GM12875 (cell line): Measurements from ENCODE around the gene CCNY.
"Not testable (repeated sequence)": the region's sequence is repeated elsewhere in the genome, so short reads cannot be mapped to it uniquely, and the experiment has no call there.

Experiments used
- H3K4me3 ChIP-seq: one replicate; pipeline ENCODE4 v1.5.1; 2011; ENCODE audit warnings: low read depth, low read length, control low read depth
- TF ChIP-seq, protein P1 (sequence below): IDR thresholded peaks from 2 replicates; pipeline ENCODE4 v1.5.1; 2011; ENCODE audit warnings: low read depth, mild to moderate bottlenecking, control low read depth, inconsistent platforms, low read length, moderate library complexity, borderline replicate concordance; ENCODE audit not compliant: insufficient read depth

CCNY gene

DNA sequence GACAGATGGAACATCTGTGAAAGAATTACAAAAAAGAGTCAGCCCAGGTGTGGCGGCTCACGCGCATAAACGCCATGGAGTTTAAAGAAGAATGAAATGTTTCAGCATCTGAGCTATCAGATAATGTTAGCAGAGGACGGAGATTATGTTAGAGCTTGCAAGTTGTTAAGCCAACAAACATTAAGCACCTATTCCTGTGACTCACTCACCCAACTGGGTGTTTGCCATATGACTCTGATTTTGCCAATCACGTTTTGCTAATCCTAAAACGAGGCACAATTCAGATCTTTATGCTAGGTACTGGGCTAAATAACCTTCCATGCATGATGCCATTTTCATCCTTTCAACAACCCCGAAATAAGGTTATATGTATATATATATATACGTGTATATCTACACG is 29.0 kb upstream of the CCNY start:
- no peak overlapping the region for H3K4me3 ChIP-seq
- TF ChIP-seq, protein P1, sequence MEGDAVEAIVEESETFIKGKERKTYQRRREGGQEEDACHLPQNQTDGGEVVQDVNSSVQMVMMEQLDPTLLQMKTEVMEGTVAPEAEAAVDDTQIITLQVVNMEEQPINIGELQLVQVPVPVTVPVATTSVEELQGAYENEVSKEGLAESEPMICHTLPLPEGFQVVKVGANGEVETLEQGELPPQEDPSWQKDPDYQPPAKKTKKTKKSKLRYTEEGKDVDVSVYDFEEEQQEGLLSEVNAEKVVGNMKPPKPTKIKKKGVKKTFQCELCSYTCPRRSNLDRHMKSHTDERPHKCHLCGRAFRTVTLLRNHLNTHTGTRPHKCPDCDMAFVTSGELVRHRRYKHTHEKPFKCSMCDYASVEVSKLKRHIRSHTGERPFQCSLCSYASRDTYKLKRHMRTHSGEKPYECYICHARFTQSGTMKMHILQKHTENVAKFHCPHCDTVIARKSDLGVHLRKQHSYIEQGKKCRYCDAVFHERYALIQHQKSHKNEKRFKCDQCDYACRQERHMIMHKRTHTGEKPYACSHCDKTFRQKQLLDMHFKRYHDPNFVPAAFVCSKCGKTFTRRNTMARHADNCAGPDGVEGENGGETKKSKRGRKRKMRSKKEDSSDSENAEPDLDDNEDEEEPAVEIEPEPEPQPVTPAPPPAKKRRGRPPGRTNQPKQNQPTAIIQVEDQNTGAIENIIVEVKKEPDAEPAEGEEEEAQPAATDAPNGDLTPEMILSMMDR: no peak

DNA sequence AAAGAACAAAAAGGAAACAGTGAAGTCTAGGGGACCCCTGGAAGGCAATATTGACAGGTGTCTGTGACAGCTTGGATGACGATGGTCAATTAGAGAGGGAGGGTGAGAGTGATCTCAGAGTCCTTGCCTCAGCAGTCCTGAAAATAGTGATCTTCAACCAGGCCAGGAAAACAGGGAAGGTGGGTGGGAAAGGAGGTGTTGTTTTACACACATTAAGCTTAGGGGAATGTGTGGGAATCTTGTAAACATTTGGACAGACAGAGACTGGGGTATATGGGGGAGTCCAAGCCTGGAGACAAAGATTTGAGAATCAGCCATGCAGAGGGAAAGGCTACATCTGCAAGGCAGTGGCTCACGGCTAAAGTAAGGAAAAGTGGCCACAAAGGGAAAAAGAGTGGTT is 27.5 kb upstream of the CCNY start:
- TF ChIP-seq, protein P1: no peak
- no peak overlapping the region for H3K4me3 ChIP-seq

DNA sequence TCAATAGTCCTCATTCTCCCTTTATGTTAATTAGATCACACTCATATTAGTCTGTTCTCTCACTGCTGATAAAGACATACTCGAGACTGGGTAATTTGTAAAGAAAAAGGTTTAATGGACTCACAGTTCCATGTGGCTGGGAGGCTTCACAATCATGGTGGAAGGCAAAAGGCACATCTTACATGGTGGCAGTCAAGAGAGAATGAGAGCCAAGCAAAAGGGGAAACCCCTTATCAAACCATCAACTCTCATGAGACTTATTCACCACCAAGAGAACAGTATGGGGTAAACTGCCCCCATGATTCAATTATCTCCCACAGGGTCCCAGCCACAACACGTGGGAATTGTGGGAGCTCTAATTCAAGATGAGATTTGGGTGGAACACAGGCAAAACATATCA is 22.2 kb upstream of the CCNY start:
- H3K4me3 ChIP-seq: not testable (repeated sequence)

DNA sequence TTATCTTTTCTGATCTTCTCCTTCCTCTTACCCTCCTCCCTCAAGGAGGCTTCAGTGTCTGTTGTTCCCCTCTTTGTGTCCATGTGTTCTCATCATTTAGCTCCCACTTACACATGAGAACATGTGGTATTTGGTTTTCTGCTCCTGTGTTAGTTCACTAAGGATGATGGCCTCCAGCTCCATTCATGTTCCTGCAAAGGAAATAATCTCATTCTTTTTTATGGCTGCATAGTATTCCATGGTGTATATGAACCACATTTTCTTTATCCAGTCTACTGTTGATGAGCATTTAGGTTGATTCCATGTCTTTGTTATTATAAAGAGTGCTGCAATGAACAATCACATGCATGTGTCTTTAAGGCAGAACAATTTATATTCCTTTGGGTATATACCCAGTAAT is 21.1 kb upstream of the CCNY start:
- H3K4me3 ChIP-seq: not testable (repeated sequence)

DNA sequence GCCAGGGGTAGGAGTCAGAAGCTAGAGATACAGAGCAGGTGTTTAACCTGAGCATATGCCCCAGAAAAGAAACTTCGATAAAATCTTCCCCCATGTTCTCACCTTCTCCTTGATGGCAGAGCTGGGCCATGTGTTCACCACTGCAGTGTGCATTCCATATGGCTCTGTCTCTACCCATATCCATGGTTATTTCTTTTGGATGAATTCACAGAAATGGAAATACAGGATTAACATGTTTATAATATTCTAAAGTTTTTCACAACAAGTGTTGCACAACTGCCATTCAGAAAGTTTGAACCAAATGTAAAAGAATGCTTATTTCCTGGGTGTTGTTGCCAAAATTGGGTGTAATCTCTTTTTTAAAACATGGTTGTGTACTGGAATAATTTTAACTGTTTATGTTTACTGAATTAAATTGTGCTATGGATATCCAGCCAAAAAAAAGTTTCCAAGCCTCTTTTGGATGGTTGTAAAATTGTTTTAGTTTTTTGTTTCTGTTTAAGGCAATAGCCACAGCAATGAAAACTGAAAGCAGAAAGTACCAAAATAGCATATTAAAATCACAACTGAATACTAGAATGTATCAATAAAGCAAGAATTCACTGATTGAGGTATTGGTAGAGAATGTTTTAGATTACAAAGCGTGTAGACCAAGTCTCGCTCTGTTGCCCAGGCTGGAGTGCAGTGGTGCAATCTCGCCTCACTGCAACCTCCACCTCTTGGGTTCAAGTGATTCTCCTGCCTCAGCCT is 19.9 kb upstream of the CCNY start:
- no peak overlapping the region for H3K4me3 ChIP-seq
- TF ChIP-seq, protein P1: no peak

DNA sequence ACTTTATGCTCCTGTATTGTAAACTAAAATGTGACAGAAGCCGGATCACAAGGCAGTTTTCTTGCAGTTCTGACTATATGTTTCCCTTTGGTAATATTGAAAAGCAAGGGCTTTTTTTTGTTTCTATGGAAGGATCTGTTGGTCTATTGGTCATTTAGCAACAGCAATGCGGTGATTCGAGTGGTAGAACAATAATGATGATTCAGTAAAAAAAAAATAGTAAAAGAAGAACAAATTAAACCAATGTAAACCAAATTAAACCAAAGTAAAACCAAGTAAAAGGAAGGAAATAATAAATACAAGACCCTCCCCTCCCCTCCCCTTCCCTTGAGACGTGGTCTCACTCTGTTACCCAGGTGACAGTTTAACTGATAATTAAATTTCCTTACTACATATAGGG is 17.8 kb upstream of the CCNY start:
- H3K4me3 ChIP-seq: no peak overlapping the region
- TF ChIP-seq, protein P1: no peak

DNA sequence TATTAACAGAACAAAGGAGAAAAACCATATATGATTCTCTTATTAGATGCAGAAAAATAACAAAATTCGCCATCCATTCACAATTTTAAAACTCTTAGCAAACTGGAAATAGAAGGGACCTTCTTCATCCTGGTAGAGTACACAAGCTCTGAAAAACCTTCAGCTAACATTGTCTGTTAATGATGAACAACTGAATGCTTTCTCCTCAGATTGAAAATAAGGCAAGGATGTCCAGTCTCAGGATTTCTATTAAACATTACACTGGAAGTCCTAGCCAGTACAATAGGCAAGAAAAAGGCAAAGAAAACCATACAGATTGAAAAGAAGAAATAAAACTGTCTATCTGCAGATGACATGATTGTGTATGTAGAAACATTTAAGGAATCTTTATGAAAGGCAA is 16.0 kb upstream of the CCNY start:
- TF ChIP-seq, protein P1: no peak
- no peak overlapping the region for H3K4me3 ChIP-seq

DNA sequence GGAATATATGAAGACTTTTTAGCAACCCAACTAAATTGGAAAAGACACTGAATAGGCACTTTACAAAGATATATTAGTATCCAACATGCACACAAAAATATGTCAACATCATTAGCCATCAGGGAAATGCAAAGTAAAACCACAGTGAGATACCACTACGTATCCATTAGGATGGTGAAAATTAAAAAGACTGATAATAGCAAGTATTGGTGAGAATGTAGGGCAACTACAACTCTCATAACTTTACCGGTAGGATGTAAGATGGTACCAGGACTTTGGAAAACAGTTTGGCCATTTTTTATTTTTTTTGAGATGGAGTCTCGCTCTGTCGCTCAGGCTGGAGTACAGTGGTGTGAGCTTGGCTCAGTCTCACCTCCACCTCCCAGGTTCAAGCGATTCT is 13.7 kb upstream of the CCNY start:
- TF ChIP-seq, protein P1: no peak
- H3K4me3 ChIP-seq: no peak overlapping the region
